OCI-M1 (cell line): ENCODE data around the gene DUSP18.
"Not testable (repeated sequence)": the region's sequence is repeated elsewhere in the genome, so short reads cannot be mapped to it uniquely, and the experiment has no call there.

Experiments used
- DNase-seq: peaks from one replicate; lab custom pipeline; 2025; lab: John Stamatoyannopoulos, UW

DUSP18 gene

DNA sequence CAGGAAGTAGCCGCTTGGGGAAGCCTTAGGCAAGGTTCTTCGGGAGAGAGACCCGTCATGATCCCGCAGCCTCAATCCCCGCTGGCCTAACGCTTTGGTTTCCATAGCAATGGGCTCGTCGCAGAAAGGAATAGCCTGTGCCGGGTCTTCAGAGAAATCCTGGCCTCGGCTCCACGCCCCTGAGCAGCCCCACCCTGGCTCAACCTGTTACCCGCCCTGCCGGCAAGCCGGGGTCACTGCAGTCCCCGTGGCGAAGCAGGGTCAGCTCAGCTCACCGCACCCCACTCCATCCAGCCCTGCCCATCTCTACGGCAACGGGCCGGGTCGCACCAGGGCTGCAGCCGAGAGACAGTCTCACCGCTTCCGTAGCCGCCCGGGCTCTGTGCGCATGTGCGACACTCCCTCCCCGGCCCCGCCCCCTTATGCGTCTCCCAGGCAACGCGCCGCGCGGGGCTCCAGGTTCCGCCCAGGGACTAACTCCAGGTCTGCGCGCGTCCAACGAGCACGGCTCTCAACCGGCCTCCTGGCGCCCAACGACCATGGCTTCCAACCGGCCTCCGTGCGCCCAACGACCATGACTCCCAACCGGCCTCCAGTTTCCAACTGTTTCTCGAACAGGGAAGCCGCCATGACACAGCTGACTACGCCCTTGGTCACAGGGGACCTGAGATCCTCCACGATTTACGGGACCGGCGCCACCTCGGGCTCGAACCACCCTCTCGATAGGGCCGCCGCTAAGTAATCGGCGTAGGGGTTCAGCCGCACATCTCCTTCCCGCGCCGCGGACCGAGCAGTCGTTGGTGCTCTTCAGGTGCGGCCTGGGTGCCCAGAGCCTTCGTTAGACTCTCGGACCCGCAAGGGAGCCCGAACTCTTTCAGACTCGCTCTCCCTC lies at the start of gene DUSP18:
Gene DUSP18 (minus strand): TSS at position 382 of the 892 bp plus-strand sequence. CDS start 3,872 bp downstream, outside the sequence.
- DNase-seq, result peak; percentile 92

DNA sequence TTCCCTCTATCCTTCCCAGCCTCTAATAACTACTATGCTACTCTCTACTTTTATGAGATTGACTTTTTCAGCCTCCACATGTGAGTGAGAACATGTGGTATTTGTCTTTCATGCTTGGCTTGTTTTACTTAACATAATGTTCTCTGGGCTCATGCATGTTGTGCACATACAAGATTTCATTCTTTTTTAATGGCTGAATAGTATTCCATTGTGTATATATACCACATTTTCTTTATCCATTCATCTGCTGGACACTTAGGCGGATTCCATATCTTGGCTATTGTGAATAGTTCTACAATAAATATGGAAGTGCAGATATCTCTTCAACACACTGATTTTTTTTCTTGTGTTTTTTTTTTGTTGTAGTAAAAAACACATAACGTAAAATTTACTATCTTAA lies 46.4 kb upstream of the DUSP18 start:
- no peak for DNase-seq

DNA sequence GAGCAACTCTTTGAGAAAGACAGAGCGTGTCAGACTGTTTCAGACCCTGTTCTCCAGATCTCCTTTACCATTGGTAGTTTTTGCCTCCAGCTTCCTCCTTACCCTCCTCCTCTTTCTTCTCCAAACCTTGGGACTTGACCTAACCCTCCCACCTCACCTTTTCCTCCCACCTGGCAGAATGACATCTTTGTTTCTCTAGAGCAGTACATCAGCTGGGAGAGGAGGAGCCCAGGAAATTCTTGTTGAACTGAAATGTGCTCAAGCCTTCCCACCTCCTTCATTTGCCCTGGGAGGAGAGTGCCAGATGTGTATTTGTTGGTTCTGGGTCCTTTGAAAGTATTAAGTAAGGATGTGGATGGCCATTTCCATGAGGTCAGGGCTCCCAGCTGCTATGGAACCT lies 44.4 kb upstream of the DUSP18 start:
- no peak for DNase-seq

DNA sequence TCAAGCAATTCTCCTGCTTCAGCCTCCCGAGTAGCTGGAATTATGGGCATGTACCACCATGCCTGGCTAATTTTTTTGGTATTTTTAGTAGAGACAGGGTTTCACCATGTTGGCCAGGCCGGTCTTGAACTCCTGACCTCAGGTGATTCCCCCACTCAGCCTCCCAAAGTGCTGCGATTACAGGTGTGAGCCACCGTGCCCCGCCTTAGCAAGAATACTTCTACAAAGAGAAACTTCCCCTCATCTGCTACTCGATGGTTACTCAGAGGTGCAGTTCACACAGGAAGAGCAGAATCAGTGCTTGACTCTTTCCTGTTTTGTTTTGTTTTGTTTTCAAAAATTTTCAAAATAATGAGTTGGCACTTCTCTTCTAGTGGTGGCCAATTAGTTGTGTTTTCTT lies 42.3 kb upstream of the DUSP18 start:
- DNase-seq, result not testable (repeated sequence)

DNA sequence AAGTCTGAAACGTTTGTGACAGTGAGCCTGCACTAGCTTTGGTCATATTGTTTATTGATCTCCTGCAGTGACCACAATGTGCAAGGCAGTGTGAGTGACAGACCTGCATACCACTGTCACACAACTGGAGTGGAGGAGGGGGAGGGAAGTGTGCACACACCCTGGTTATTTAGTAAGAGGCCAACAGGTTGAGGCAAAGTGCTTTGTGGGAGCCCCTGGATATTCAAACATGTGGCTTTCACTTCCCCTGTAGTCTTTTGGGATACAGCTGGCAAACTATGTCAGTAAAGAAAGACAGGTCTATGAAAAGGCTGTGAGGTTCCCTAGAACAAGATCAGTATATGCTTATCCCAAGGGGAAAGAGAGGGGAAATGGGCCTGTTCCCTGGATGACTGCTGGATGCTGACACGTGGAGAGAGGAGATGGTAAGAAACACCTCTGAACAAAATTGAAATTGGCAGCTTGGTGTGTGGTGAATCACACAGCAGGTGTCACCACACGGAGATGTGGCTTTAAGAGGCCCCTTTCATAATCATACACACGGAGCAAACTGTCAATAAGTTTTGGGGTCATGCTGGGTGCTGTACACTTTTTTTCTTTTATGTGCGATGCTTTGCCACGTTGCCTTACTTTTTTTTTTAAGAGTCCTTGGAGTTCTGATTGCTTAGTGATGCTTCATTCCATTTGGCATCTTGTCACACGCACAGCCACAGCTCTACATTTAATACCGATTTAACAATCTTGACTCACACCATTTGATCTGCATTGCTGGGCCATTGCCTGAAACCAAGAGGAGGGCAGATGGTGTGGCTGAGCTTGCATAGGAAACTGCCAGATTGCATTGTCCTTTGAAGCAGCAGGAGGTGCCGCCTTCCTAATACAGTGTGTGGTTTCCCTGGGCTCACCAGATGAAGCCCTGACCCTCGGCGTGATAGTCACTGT lies 38.3 kb upstream of the DUSP18 start:
- DNase-seq, result no peak

DNA sequence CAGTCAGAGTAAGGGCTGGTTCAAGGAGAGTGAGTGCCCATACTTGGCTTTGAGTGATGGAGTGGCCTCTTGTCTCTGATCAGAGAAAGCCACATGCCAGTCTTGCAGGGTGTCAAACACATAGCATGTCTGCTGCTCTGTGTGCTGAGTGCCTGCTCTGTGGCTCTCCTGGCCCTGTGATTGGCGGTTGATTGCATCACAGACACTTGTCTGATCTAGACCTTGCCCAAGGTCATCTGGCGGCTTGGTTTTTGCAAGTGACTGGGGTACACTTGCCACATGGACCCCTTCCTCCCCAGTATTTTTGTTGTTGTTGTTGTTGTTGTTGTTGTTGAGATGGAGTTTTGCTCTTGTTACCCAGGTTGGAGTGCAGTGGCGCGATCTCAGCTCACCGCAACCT lies 37.3 kb upstream of the DUSP18 start:
- DNase-seq, result no peak

DNA sequence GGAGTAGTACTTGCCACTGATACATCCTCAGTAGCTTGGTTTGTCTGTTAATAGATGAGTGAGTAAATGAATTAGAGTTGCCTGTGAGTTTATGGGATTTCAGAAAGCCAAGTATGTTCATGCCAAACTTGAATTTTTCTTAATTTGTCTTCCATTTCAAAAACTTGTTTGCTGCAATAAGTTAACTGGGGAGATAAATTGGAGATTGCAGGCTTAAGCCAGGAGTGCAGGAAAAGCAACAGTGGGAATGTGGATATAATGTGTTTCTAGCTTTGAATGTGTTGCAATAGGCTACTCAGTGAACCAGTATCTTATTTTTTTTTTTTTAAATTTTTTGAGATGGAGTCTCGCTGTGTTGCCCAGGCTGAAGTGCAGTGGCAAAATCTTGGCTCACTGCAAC lies 35.2 kb upstream of the DUSP18 start:
- DNase-seq, result no peak

DNA sequence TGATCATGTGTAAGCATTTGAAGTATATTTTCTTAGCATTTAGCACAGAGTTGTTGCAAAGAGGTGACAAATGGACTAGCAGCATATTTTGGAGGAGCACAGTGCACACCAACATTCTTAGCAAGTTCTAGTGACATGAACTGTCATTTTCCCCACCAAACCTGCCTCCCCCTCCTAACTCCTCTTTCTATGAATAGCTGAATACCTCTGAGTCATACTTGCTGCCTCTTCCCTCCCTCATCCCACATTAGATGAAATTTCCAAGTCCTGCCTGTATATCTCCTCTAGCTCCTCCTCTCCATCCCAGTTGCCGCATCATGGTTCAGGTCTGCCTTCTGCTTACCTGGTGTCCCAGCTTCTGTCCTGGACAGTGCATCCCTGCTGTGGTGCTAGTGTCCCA lies 34.2 kb upstream of the DUSP18 start:
- no peak for DNase-seq

DNA sequence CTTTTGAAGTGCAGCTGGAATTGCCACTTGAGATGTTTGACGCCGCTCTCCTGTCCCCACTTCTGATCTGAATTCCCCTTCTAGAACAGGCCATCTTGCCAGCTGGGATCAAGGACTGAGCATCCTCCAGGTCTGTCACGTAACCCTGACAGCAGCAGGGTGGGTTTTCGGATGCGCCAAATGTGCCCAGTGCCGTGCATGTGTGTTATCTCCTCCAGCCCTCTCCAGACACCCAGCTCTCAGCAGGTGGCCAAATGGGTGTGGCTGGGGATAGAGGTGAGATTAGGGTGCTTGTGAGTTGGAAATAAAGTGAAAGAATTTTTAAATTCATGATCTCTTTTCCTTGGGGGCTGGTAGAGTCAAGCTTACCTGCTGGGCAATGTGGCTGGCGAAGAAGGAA lies 30.3 kb upstream of the DUSP18 start:
- no peak for DNase-seq

DNA sequence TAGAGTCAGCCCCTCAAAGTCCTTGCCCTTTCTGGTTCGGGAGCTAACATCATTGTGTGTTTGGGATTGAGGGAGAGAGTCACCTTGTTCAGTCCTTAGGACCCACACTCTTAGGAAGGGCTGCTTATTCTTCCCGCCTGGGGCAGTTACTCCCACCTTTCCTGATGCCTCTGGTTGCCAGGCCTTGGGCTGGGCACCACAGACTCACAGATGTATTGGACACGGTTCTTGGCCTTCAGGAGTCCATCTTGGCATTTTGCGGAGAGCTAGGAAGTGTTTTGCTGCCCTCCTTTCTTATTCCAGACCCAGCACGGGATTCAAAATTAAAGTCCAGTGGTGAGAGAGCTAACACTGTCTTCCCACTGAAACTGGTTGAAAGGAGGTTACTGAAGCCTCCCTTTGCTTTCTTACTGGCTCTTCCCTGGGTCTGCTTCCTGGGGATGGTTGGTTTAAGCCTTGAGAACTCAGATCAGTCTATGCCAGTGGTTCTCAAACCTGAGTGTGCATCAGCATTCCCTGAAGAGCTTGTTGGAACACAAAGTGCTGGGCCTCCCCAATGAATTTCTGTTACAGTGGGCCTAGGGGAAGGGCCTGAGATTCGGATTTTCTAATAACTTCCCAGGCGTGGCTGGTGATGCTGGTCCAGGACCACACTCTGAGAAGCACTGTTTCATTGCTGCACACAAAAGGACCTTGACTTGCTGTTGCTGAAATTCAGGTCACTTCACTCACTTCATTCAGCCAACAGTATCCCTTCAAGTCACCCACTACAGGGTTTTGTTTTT lies 28.4 kb upstream of the DUSP18 start:
- DNase-seq, result no peak

DNA sequence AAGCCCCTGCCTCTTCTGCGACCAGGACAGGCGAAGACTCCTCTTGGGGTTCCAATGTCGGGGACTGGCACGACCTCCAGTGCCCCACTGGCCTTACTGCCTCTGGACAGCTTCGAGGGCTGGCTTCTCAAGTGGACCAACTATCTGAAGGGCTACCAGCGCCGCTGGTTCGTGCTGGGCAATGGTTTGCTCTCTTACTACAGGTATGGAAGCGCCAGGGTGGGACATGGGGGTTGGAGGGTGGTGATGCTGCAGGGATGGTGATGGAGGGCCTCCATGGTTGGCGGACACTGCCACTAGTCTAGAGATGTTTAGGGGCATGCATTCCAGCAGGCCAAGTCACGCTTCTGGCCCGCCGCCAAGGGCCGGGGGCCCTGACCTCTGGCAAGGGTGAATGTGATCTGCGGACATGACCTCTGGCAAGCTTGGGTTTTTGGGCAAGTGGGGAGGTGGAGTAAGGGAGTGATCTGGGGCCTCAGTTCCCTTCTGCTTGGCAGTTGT lies 27.7 kb upstream of the DUSP18 start:
- DNase-seq, result no peak

DNA sequence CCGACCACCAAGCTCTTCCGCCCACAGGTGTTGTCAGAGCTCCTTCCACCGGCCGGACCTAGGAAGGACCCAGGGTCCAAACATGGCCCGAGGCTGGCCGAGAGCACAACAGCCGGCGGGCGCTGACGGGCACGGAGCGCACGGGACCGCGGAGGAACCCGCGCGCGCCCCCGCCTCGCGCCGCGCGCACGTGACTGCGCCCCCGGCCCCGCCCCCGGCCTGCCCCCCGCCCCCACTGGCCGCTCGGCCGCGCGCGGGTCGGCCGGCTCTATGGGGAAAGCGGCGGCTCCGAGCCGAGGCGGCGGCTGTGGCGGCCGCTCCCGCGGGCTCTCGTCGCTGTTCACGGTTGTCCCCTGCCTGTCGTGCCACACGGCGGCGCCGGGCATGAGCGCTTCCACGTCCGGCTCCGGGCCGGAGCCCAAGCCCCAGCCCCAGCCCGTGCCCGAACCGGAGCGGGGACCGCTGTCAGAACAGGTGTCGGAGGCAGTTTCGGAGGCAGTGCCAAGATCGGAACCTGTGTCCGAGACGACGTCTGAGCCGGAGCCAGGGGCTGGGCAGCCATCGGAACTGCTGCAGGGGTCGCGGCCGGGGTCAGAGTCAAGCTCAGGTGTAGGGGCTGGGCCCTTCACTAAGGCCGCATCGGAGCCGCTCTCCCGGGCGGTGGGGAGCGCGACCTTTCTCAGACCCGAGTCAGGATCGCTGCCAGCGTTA lies 27.1 kb upstream of the DUSP18 start, which contains the start of gene OSBP2:
Gene OSBP2 (plus strand): TSS at position 235 of the 711 bp plus-strand sequence. CDS start 36 bp downstream, at position 271.
- DNase-seq, result no peak

DNA sequence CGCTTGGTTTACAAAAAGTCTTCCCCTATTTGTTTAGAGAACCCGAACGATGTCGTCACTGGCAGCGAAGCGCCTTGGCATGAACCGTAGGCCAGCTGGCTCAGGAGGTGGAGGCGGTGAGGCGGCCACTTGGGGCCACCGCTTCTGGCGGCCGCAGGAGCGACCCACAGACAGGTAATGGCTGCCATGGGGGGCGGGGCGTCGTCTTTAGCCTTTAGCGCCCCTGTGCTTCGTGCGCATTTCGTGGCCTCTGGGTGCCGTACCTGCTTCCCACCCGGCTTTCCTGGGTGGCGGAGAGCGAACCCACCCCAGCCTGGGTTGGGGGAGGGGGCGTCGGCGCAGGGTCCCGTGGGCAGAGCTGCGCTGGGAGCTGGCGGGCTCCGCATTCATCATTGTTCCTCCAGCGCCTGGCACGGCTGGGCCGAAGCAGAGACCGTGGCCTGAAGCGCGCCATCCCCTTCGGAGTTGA lies 26.5 kb upstream of the DUSP18 start:
- DNase-seq, result no peak

DNA sequence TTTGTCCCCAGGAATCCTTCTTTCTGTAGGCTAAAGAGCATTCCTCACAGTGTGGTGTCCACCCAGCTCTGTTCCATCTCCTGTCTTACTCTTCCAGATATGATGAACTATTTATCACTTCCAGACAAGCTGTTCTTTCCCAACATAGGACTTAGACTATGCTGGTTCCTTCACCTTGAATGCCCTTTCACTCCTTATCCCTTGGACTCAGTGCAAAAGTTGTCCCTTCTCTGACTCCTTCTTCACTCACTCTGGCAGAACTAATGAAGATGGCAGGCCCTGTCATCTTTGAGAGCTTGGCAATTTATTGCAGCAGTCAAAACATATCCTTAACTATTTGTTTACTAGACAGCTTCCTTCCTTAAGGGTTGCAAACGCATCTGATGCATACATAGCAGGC lies 23.5 kb upstream of the DUSP18 start:
- DNase-seq, result no peak

DNA sequence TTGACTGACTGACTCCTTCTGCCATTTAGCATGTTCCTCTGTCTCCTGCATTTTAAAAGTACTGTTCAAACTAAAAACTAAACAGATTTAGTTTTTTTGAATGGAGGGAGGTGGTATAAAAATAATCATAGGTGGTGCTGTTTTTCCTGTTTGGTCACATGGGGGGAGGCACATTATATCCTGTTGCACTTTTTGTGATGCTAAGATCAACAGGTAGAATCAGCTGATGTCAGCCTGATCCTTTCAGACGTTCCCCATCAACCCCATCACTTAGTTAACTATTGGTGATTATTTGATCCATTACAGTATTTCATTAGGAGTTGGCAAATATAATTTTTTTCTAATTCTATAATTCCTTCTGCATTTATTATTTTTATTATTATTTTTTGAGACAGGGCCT lies 21.9 kb upstream of the DUSP18 start:
- no peak for DNase-seq

DNA sequence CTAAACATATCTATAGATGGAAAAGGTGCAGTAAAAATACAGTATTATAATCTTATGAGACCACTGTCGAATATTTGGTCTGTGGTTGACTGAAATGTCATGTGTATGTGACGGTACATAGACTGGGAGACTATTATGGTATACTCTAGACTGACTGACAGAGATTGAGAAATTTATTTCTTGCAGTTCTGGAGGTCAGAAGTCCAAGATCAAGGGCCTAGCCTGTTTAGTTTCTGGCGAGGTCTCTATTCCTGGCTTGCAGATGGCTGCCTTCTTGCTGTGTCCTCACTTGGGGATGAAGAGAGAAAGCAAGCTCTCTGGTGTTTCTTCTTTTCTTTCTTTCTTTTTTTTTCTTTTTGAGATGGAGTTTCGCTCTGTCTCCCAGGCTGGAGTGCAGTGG lies 19.7 kb upstream of the DUSP18 start:
- DNase-seq, result no peak

DNA sequence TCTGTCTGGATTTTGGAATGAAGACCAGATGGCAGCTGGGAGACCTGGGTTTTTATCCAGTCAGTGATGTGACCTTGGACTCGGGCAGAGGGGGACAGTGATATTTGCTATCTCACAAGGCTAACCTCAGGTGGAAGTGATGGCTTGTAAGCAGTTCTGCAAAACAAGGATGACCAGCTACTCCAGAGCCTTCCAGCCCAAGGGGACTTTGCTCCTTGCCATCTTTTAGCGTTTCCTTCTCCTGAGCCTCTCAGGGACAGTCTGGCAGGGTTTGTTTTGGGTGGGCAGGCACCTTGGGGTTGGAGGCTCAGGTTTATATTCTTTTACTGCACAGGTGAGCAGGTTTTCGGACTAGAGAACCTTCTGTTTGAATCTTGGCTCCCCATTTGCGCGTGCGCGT lies 17.5 kb upstream of the DUSP18 start:
- no peak for DNase-seq

DNA sequence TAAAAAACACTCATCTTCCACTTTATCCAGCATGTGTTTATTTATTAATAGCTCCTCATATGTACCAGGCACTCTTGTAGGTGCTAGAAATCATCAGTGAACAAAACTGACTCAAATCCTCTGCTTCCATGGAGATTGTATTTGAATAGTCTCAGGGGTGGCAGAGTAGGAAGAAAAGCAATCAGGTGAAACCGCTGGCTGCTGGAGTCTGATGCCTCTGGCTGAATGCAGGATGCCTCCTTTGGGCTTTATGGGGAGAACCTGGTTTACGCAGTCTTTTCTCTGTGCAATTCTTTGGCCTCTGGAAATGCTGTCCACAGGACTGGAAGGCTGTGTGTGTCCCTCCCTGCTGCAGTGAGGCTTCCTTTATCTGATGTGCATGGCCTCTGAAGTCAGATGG lies 14.2 kb upstream of the DUSP18 start:
- DNase-seq, result no peak

DNA sequence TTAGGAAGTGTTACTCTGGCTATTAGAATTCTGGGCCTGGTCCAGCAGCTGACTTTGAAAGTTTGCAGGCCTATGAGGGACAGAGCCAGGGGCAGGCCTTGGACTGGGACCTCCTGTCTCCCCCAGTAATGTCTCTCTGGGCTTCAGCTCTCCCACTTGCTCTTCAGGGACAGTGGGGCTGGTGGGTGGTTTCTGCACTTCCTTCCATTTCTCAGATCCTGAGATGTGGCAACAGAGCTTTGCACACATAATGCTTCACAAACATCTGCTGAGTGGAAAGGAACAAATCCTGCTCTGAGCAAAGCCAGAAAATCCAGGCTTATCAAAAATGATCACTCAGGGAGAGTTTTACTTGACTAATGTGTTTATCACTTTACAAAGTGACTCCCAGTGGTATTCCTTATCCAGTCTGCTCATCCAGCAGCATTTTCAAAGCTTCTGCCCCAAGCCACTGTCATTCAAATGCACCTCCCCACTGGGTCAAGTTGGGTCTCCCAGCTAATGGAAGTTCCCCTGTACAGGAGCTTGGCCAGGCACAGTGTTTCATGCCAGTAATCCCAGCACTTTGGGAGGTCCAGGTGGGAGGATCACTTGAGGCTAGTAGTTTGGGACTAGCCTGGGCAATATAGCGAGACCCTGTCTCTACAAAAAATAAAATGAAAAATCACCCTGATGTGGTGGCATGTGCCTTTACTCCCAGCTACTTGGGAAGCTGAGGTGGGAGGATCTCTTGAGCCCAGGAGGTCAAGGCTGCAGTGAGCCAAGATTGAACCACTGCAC lies 13.5 kb upstream of the DUSP18 start:
- DNase-seq, result no peak
